ENCODE data around the gene TGIF1. TPM values are rescaled to one million over a fixed set of nuclear protein-coding genes. Genes with fewer than 3 reads are reported as not detected.

The TGIF1 gene
- total RNA-seq, 2 donors from 2014 or later, result 68.0 to 80.6 TPM

DNA sequence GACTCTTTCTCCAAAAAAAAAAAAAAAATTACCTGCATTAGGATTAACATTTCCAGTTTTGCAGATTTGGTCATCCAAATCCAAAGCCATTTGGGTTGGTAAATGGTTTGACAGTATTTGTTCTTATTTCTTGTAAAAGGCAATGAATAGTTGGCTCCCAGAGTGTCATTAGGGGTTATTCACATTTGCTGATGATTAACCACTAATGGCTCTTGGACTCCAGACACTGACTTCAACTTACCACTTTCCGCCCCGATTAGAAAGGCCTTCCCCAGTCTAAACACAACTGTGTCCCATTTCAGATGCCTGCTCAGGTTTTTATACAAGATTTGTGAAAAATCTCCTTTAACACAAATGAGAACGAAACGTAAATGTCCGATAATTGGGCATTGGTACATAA lies 9.6 kb upstream of the TGIF1 start:
- no peaks in the 10 kb centered on the region for H3K36me3 ChIP-seq
- TF ChIP-seq, protein P1, sequence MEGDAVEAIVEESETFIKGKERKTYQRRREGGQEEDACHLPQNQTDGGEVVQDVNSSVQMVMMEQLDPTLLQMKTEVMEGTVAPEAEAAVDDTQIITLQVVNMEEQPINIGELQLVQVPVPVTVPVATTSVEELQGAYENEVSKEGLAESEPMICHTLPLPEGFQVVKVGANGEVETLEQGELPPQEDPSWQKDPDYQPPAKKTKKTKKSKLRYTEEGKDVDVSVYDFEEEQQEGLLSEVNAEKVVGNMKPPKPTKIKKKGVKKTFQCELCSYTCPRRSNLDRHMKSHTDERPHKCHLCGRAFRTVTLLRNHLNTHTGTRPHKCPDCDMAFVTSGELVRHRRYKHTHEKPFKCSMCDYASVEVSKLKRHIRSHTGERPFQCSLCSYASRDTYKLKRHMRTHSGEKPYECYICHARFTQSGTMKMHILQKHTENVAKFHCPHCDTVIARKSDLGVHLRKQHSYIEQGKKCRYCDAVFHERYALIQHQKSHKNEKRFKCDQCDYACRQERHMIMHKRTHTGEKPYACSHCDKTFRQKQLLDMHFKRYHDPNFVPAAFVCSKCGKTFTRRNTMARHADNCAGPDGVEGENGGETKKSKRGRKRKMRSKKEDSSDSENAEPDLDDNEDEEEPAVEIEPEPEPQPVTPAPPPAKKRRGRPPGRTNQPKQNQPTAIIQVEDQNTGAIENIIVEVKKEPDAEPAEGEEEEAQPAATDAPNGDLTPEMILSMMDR (IDR thresholded peaks at IDR 0.05), result no peak
- no peak for DNase-seq
- H3K27ac ChIP-seq, result no peak overlapping the region
- no peaks in the 10 kb centered on the region for H3K4me1 ChIP-seq
- H3K9me3 ChIP-seq, result no peaks in the 10 kb centered on the region
- H3K27me3 ChIP-seq, result no peaks in the 10 kb centered on the region
- no peak overlapping the region for H3K9ac ChIP-seq (ENCODE audit: low read depth in 2 of 2, low read length in 2 of 2)
- H3K4me3 ChIP-seq, result no peak overlapping the region
- intact Hi-C loops (cut with DNase I), result no loop called here

DNA sequence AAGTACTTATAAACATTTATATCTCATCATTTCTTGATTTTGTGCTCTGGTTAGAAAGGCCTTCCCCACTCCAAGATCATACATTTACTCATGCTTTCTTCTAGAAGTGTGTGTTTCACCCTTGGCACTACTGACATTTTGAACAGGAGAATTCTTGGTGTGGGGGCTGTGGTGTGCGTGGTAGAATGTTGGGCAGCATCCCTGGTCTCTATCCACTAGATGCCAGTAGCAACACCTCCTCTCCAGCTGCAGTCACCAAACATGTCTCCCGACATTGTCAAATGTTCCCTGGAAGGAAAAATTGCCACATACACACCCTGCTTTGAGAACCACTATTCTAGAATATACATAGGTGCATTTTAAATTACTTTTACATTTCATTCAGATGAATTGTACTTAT lies 8.7 kb upstream of the TGIF1 start:
- H3K36me3 ChIP-seq, result no peaks in the 10 kb centered on the region
- TF ChIP-seq, protein P1 (IDR thresholded peaks at IDR 0.05), result no peak
- H3K4me3 ChIP-seq, result no peak overlapping the region
- no peaks in the 10 kb centered on the region for H3K9me3 ChIP-seq
- H3K27ac ChIP-seq, result no peak overlapping the region
- H3K9ac ChIP-seq (ENCODE audit: low read depth in 2 of 2, low read length in 2 of 2), result no peak overlapping the region
- intact Hi-C loops (cut with DNase I), result no loop called here
- H3K27me3 ChIP-seq, result no peaks in the 10 kb centered on the region
- peak; percentile 25 for DNase-seq
- no peaks in the 10 kb centered on the region for H3K4me1 ChIP-seq

DNA sequence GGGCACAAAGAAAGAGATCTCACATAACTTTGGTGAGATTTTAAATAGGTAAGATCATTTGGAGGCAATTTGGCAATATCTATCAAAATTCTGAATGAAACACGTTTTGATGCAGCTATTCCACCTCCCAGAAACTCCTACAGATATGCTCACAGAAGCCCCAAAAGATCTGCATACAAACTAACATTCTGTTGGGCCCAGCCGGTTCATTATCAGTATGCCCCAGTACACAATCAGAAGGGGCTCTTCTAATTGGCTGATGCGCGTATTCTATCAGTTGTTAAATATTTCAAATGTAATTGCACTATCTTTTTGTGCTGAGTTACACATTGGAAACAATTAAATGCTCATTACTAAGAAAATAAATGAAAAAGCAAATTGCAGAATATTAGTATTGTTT lies 7.1 kb upstream of the TGIF1 start:
- H3K4me3 ChIP-seq, result no peak overlapping the region
- no peak overlapping the region for H3K27ac ChIP-seq
- intact Hi-C loops (cut with DNase I), result no loop called here
- no peaks in the 10 kb centered on the region for H3K9me3 ChIP-seq
- H3K36me3 ChIP-seq, result no peaks in the 10 kb centered on the region
- no peak for DNase-seq
- no peaks in the 10 kb centered on the region for H3K27me3 ChIP-seq
- TF ChIP-seq, protein P1 (IDR thresholded peaks at IDR 0.05), result no peak
- H3K9ac ChIP-seq (ENCODE audit: low read depth in 2 of 2, low read length in 2 of 2), result no peak overlapping the region
- peaks cover 8% of the 10 kb centered on the region for H3K4me1 ChIP-seq

DNA sequence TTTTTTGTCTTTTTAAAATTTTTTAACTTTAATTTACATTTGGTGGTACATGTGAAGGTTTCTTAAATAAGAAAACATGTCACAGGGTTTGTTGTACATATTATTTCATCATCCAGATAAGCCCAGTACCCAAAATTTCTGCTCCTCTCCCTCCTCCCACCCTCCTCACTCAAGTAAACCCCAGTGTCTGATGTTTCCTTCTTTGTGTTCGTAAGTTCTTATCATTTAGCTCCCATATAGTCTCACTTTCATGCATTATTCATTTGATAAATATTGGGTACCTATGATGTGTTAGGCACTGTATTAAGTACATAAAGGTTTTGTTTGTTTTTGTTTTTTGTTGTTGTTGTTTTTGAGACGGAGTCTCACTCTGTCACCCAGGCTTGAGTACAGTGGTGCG lies 5.7 kb upstream of the TGIF1 start:
- H3K4me1 ChIP-seq, result peaks cover 8% of the 10 kb centered on the region
- H3K4me3 ChIP-seq, result no peak overlapping the region
- TF ChIP-seq, protein P1 (IDR thresholded peaks at IDR 0.05), result no peak
- no peaks in the 10 kb centered on the region for H3K9me3 ChIP-seq
- no peak for DNase-seq
- H3K27ac ChIP-seq, result no peak overlapping the region
- no peaks in the 10 kb centered on the region for H3K36me3 ChIP-seq
- no peak overlapping the region for H3K9ac ChIP-seq (ENCODE audit: low read depth in 2 of 2, low read length in 2 of 2)
- H3K27me3 ChIP-seq, result no peaks in the 10 kb centered on the region
- intact Hi-C loops (cut with DNase I), result no loop called here

DNA sequence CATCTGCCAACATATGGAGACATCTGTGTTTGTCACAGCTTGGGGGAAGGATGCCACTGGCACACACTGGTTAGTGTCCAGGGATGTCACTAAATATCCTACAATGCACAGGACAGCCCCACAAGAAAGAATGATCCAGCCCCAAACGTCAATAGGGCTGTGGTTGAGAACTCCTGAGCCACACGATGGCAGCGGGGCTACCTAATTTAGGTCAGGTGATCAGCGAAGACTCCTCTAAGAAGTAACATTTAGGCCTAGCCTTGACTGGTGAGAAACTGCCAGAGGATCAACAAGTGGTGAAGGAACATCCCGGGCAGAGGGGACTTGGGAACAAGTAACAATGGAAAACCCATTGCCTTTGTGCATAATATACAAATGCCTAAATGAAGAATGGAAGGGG lies 5.0 kb upstream of the TGIF1 start:
- Histone ChIP-seq H3K27ac (no peak overlapping the region), H3K4me3 (no peak overlapping the region), H3K9me3 (no peaks in the 10 kb centered on the region), H3K36me3 (no peaks in the 10 kb centered on the region), H3K4me1 (peaks cover 8% of the 10 kb centered on the region), H3K27me3 (no peaks in the 10 kb centered on the region), H3K9ac (ENCODE audit: low read depth in 2 of 2, low read length in 2 of 2) (no peak overlapping the region)
- TF ChIP-seq, protein P1 (IDR thresholded peaks at IDR 0.05), result no peak
- DNase-seq, result no peak
- intact Hi-C loops (cut with DNase I), result loop anchor here (5.0 kb wide), 2 partner anchors 147 to 222 kb away; no protein-coding TSS in a partner anchor
